Breast epithelium (tissue), 4 donors: Measurements from ENCODE around the gene AARS1. TPM values are rescaled to one million over a fixed set of nuclear protein-coding genes. Genes with fewer than 3 reads are reported as not detected.
"Not testable (repeated sequence)": the region's sequence is repeated elsewhere in the genome, so short reads cannot be mapped to it uniquely, and the experiment has no call there.

Experiments
- DNase-seq, 2 donors: peaks; one replicate each; pipeline ENCODE4 v3.0.0-alpha.2; 2019; ENCODE audit warnings: low spot score in 2 of 2
- H3K27ac ChIP-seq, 2 donors: fragments of 200-600 bp; sonication (generic) in 1 of 2; one replicate each; pipeline ENCODE4 v1.5.1; 2016 to 2019; ENCODE audit warnings: mild to moderate bottlenecking in 1 of 2
- H3K27me3 ChIP-seq, 2 donors: fragments of 200-600 bp; sonication (generic) in 1 of 2; one replicate each; pipeline versions ENCODE4 v1.5.1 to v1.6.0; 2017 to 2019; ENCODE audit warnings: control low read depth in 1 of 2, mild to moderate bottlenecking in 1 of 2
- H3K36me3 ChIP-seq: fragments of 200-600 bp; one replicate; pipeline ENCODE4 v1.5.1; 2019
- H3K4me1 ChIP-seq, 2 donors: fragments of 200-600 bp; sonication (generic); one replicate each; pipeline ENCODE4 v1.5.1; 2016 to 2019; ENCODE audit warnings: control low read depth in 1 of 2
- H3K4me3 ChIP-seq, 3 donors: fragments of 200-600 bp; sonication (generic); 1 replicate in 2 of 3; 2 replicates in 1 of 3; pipeline ENCODE4 v1.5.1; 2016 to 2019; ENCODE audit warnings: mild to moderate bottlenecking in 3 of 3, moderate library complexity in 2 of 3
- H3K9me3 ChIP-seq, 2 donors: fragments of 200-600 bp; sonication (generic) in 1 of 2; one replicate each; pipeline ENCODE4 v1.5.1; 2016 to 2019; ENCODE audit warnings: control low read depth in 1 of 2
- POLR2A ChIP-seq: fragments of 450-650 bp; IDR thresholded peaks from one replicate; pipeline ENCODE4 v1.6.1; 2016; ENCODE audit warnings: antibody characterized with exemption, mild to moderate bottlenecking, moderate library complexity
- POLR2AphosphoS5 ChIP-seq, 3 donors: sonication (generic); formaldehyde crosslinking; IDR thresholded peaks; one replicate each; pipeline ENCODE4 v1.6.1; 2017; ENCODE audit warnings: antibody characterized with exemption in 3 of 3
- intact Hi-C: fragments of 100-400 bp; cut with DNase I; formaldehyde crosslinking; loops from one replicate; pipeline ENCODE4 v1.15.1; 2023; ENCODE audit warnings: low total_unique reads
- total RNA-seq, 3 donors: library from RNA; depleted of rRNA; stranded (reverse); fragments of >200 nt; gene quantifications; one replicate each; pipeline ENCODE4 v1.1.0, GENCODE V29; 2016
- TF ChIP-seq, protein P1 (sequence below), 3 donors: fragments of 450-650 bp; IDR thresholded peaks; one replicate each; pipeline ENCODE4 v1.5.1; 2016 to 2017; ENCODE audit warnings: antibody characterized with exemption in 3 of 3, mild to moderate bottlenecking in 3 of 3, moderate library complexity in 3 of 3

Gene AARS1
- total RNA-seq, 3 donors from 2014 or later = 74.3 to 90.5 (median 77.9) TPM

DNA sequence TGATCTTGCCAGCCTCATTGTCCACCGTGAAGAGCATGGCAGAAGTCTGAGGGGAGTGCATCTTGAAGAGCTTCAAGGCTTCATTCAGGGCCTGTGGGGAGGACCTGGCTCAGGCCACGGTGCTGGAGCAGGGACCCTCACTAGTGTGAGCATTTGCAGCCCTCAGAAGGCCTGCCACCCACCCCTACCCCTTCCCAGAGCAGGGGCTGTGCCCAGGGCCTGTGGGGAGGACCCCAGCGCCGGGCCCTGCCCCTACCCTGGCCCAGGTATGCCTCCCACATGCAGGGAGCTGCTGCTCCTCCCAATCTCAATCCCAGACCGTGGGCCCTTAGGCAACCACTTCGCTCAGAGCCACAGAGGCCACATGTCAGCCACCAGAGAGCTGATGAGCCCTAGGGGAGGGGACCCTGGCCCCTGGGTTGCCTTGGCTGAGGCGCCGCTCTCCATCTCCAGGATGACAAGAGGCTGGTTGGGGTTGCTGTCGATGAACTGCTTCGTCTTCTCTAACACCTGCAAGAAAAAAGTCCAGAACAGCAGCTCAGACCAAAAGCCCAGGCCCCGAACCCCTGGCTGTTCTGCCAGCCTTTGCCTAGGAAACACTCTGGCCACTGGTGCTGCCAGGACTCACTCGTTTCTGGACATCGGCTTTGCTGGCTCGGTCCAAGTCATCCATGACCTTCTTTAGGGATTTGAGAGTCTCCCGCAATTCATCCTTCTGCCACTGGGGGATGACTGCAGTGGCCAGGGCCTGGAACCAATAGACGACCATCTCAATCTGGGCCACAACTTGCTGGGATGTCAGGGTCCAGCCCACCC, 35.8 kb downstream of the AARS1 start:
- intact Hi-C loops = no loop called here
- Histone ChIP-seq H3K4me3 (no peak overlapping the region), H3K4me1 (peaks cover 0 to 5% of the 10 kb centered on the region in 2 donors), H3K27me3 (no peaks in the 10 kb centered on the region), H3K36me3 (peaks cover 15% of the 10 kb centered on the region), H3K27ac (no peak overlapping the region), H3K9me3 (no peaks in the 10 kb centered on the region)
- no peak for DNase-seq
- TF ChIP-seq POLR2AphosphoS5 (IDR thresholded peaks at IDR 0.05) (no peak), POLR2A (no peak)
- TF ChIP-seq, protein P1, sequence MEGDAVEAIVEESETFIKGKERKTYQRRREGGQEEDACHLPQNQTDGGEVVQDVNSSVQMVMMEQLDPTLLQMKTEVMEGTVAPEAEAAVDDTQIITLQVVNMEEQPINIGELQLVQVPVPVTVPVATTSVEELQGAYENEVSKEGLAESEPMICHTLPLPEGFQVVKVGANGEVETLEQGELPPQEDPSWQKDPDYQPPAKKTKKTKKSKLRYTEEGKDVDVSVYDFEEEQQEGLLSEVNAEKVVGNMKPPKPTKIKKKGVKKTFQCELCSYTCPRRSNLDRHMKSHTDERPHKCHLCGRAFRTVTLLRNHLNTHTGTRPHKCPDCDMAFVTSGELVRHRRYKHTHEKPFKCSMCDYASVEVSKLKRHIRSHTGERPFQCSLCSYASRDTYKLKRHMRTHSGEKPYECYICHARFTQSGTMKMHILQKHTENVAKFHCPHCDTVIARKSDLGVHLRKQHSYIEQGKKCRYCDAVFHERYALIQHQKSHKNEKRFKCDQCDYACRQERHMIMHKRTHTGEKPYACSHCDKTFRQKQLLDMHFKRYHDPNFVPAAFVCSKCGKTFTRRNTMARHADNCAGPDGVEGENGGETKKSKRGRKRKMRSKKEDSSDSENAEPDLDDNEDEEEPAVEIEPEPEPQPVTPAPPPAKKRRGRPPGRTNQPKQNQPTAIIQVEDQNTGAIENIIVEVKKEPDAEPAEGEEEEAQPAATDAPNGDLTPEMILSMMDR (IDR thresholded peaks at IDR 0.05) = peak; percentile 33 to 37 (median 36)

DNA sequence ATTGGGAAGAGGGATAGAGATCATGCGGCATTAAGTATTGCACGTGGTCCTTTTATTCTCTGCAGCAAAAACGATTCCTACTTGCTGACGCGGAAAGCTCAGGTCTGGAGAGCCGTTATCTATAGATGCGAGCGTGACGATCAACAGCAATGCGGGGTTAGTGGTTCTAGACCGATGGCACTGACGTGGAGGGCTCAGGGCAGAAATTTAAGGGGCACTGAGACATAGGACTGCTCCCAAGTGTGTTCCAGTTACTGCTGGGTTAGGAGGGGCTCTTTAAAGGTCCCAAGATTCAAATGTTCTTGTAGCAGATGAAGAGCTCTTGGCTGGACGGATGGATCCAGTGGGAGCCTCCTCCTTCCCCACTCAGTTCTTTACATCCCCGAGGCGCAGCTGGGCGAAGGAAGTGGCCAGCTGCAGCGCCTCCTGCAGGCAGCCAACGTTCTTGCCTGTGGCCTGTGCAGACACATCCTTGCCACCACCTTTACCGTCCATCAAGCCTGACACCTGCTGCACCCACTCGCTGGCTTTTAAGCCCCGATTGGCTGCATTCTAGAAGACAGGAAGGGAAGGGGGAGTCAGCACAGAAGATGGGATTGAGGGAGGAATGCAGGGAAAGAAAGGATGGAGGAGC, 36.8 kb downstream of the AARS1 start:
- H3K9me3 ChIP-seq = no peaks in the 10 kb centered on the region
- peaks cover 15% of the 10 kb centered on the region for H3K36me3 ChIP-seq
- H3K4me1 ChIP-seq = peaks cover 0 to 5% of the 10 kb centered on the region in 2 donors
- no peak overlapping the region for H3K4me3 ChIP-seq
- no peak for DNase-seq
- no peaks in the 10 kb centered on the region for H3K27me3 ChIP-seq
- H3K27ac ChIP-seq = no peak overlapping the region
- TF ChIP-seq POLR2AphosphoS5 (IDR thresholded peaks at IDR 0.05) = no peak
- TF ChIP-seq POLR2A = no peak
- TF ChIP-seq, protein P1 (IDR thresholded peaks at IDR 0.05) = no peak
- intact Hi-C loops = no loop called here

DNA sequence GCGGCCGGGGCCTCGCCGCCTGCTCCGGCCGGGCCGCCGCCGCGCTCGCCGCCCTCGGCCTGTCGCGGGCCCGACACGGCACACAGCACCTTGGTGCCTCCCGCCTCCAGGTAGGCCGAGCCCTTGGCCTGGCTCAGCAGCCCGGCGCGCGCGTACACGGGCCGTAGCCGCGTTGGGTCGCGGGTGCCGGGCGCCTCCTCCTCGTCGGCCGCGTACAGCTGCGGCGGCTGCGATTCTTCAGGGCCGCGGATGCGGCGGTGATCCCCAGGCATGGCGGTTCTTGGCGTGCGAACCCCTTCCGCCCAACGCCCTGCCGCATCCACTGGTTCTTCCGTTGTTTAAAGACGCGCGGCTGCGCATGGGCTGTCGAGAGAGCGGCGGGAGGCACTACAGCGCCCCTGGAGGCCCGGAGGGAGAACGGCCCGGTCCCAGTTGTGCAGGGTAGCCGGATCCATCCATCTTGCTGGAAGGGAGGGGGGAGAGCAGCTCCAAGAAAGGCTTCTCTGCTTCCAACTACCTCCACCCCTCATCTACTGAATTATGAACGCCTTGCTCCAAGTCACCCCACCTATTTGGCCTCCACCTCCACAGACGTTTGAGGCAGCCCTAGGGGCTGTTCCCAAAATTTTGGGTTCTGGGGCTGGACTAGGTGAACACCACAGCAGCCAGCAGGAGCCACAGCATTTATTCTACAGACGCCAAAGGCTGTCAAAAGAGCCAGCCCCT, 37.5 kb downstream of the AARS1 start, which contains the start of gene EXOSC6:
Gene EXOSC6, minus strand, starts transcription at position 312 of the 726 bp plus-strand sequence. Its CDS starts 40 bp downstream, at position 272.
- Histone ChIP-seq H3K4me3 (peak within 1 kb of the TSS; percentile 75 to 96 (median 82)), H3K4me1 (peaks cover 0 to 5% of the 10 kb centered on the region in 2 donors), H3K36me3 (peaks cover 15% of the 10 kb centered on the region), H3K27ac (peak within 1 kb of the TSS; percentile 71 to 90), H3K9me3 (no peaks in the 10 kb centered on the region), H3K27me3 (no peaks in the 10 kb centered on the region)
- DNase-seq = peak; percentile 78 to 88
- intact Hi-C loops = no loop called here
- peak; percentile 69 to 89 (median 70) for TF ChIP-seq POLR2AphosphoS5 (IDR thresholded peaks at IDR 0.05)
- TF ChIP-seq, protein P1 (IDR thresholded peaks at IDR 0.05) = peak; percentile 62 to 83 (median 81)
- peak; percentile 47 for TF ChIP-seq POLR2A

DNA sequence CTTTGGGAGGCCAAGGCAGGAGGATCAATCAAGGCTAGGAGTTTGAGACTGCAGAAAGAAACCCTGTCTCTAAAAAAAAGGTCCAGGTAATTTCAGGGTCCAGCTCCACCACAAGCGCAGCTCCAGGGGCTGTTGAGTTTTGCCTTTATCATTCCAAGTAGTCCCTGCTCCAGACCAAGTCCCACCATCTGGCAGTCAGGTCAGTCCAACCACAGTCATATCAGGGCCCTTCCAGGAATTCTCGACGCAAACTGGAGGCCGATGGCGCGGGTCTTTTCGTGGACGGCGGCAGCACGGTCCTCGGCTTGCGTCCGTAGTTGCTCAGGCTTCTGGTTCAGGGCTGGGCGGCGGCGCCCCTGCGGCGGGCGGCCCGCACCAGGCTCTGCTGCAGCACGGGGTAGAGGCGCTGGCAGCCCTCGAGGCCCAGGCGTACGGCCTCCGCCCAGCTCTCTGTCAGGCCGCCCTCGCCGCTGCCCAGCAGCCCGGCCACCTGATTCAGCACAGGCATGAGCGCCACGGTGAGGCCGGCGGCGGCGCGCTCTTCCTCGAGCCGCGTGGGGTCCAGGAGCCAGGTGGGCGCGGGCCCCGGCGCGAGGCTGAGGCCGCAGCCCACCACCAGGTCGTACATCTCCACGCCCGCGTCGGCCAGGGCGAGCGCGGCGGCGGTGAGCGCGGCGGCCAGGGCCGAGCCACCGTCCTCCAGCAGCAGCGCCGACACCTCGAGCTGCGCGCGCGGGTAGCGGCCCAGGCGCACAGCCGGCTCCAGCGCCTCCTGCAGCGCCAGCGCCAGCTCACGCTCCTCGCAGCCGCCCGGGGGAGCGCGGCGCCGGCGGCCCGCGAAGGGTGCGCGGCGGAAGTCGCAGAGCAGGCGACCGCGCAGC, 38.3 kb downstream of the AARS1 start:
- intact Hi-C loops = no loop called here
- peak overlapping the region; percentile 71 to 90 for H3K27ac ChIP-seq
- peak overlapping the region; percentile 75 to 96 (median 82) for H3K4me3 ChIP-seq
- H3K9me3 ChIP-seq = no peaks in the 10 kb centered on the region
- TF ChIP-seq, protein P1 (IDR thresholded peaks at IDR 0.05) = no peak
- TF ChIP-seq POLR2A (no peak), POLR2AphosphoS5 (IDR thresholded peaks at IDR 0.05) (no peak)
- no peak for DNase-seq
- H3K27me3 ChIP-seq = no peaks in the 10 kb centered on the region
- peaks cover 0 to 5% of the 10 kb centered on the region in 2 donors for H3K4me1 ChIP-seq
- peaks cover 15% of the 10 kb centered on the region for H3K36me3 ChIP-seq

DNA sequence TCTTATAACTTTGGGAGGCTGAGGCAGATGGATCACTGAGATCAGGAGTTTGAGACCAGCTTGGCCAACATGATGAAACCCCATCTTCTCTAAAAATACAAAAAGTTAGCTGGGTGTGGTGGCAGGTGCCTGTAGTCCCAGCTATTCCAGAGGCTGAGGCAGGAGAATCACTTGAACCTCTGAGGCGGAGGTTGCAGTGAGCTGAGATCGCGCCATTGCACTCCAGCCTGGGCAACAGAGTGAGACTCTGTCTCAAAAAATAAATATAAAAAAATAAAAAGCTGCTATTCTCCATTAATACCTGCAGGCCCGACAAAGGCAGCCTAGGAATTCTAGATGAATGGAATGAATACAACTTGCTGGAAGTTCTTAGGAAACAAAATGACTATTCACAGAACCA, 39.6 kb downstream of the AARS1 start:
- peaks cover 13% of the 10 kb centered on the region for H3K36me3 ChIP-seq
- intact Hi-C loops, H3K9me3 ChIP-seq, H3K27me3 ChIP-seq, H3K4me3 ChIP-seq, H3K27ac ChIP-seq, DNase-seq, H3K4me1 ChIP-seq: not testable (repeated sequence)

DNA sequence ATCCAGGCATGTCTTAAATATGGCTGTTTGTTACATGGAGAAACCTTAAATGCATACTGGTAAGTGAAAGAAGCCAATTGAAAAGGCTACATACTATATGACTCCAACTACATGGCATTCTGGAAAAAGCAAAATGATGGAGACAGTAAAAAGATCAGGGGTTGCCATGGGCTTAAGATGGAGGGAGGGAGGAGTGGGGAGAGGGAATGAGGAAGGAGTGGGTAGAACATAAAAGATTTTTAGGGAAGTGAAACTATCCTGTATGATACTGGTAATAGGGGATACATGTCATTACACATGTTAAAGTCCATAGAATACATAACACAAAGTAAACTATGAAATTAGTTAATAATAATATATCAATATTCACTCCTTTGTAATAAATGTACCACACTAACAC, 50.5 kb downstream of the AARS1 start:
- H3K36me3 ChIP-seq, DNase-seq, H3K9me3 ChIP-seq, H3K27me3 ChIP-seq, H3K4me1 ChIP-seq, intact Hi-C loops, H3K27ac ChIP-seq, H3K4me3 ChIP-seq: not testable (repeated sequence)

DNA sequence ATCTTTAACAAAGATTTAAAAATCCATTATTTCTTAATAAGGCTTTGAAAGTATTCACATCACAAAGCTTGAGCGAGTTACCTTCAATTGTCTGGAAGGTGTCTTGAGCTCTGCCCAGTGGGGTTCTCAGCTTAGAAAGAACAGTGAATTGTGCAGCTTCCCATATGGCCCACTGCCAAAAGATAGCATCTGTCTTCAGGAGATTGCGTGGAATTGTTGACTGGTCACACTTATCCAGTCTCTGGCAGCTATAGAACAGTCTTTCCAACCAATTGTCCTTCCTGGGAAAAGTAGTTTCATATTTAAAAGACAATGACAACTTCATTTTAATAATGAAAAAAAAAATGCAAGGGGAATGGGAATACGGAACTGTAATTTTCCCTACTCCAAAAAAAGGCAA, 57.5 kb downstream of the AARS1 start:
- H3K27ac ChIP-seq, DNase-seq, H3K27me3 ChIP-seq, H3K4me3 ChIP-seq, intact Hi-C loops, H3K36me3 ChIP-seq, H3K9me3 ChIP-seq, H3K4me1 ChIP-seq: not testable (repeated sequence)
